Measurements from ENCODE around the gene IRF2.
A peak's percentile ranks its signal among the peaks of the same experiment; 100 is the strongest.

IRF2 gene

GRCh38 chr4:184404047-184404446, 70.3 kb downstream of the IRF2 start:
- no peak for DNase-seq

- DNase-seq = no peak
Measured at GRCh38 chr4:184403384-184403781, 71.0 kb downstream of the IRF2 start.

GRCh38 chr4:184402740-184403383, 71.5 kb downstream of the IRF2 start:
- DNase-seq = no peak

GRCh38 chr4:184402239-184402638, 72.1 kb downstream of the IRF2 start:
- DNase-seq = no peak

- DNase-seq = peak; percentile 52 to 71
Measured at GRCh38 chr4:184401397-184402171, 72.8 kb downstream of the IRF2 start.

- DNase-seq = no peak
Measured at GRCh38 chr4:184400891-184401290, 73.5 kb downstream of the IRF2 start.

- no peak for DNase-seq
Measured at GRCh38 chr4:184400375-184400870, 73.9 kb downstream of the IRF2 start.

GRCh38 chr4:184399512-184399908, 74.8 kb downstream of the IRF2 start:
- DNase-seq = no peak

GRCh38 chr4:184398741-184399511, 75.4 kb downstream of the IRF2 start:
- DNase-seq = no peak

GRCh38 chr4:184397516-184398163, 76.7 kb downstream of the IRF2 start:
- DNase-seq = peak in 1 of 2 experiments; percentile 15

GRCh38 chr4:184396570-184397515, 77.5 kb downstream of the IRF2 start:
- no peak for DNase-seq

GRCh38 chr4:184395971-184396391, 78.4 kb downstream of the IRF2 start:
- DNase-seq = peak; percentile 30 to 60

- no peak for DNase-seq
Measured at GRCh38 chr4:184395451-184395917, 78.9 kb downstream of the IRF2 start.

GRCh38 chr4:184392748-184393559, 81.4 kb downstream of the IRF2 start:
- DNase-seq = no peak

GRCh38 chr4:184392316-184392715, 82.0 kb downstream of the IRF2 start:
- no peak for DNase-seq

- DNase-seq = no peak
Measured at GRCh38 chr4:184389978-184390900, 84.1 kb downstream of the IRF2 start.

GRCh38 chr4:184388106-184388505, 86.2 kb downstream of the IRF2 start:
- DNase-seq = no peak

- no peak for DNase-seq
Measured at GRCh38 chr4:184387351-184387750, 87.0 kb downstream of the IRF2 start.

GRCh38 chr4:184386271-184386781, 88.0 kb downstream of the IRF2 start:
- DNase-seq = no peak

Data from NCI-H187 (cell line).